ENCODE results near the gene B4GALT4. TPM values are rescaled to one million over a fixed set of nuclear protein-coding genes. Genes with fewer than 3 reads are reported as not detected.

Gene B4GALT4
- polyA plus RNA-seq, 2 of the 4 experiments (the other 2 are of a cell fraction), result 101 to 193 TPM

DNA sequence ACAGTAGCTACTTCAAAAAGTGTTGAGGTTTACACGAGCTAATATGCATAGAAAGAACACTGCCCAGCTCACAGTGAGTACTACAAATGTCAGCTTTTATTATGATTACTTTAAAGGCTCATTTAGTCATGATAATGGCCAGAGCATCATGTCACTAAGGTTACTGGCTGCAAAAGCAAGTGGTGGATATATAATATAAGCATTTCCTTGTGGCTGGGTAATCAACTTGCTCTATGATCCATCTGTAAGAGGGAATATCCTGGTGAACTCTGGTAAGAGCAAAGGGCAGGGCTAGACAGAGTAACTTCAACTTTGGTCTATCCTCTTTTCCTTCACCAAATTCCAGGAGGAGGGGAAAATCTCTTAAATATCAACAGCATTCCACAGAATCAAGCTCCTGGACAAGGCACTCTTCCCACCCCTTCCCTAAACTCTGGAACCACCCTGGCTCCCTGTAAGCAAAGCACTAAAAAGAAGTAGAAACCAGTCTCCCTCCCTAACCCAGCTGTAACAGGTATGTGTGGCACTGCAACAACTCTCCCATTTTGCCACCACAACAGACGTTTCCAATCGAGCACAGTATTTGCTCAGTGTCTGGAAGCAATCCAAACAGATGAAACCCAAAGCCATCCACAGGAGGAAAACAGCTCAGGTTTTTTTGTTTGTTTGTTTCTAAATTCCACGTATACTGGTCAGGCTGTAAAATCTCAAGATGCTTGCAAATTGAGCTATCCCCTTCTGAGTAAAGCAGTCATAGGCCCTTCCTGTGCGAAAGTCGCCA is 13.4 kb downstream of the B4GALT4 start:
- Histone ChIP-seq H3K27ac (peak overlapping the region; percentile 38 to 66; a peak in 4 of 6 replicates), H3K4me1 (peaks cover 68% of the 10 kb centered on the region), H3K9me3 (no peaks in the 10 kb centered on the region), H3K4me2 (peak overlapping the region; percentile 56), H3K4me3 (no peak overlapping the region)
- ATAC-seq (peak; percentile 18 to 43; a peak in 3 of 6 replicates), DNase-seq (ENCODE audit: low read depth in 1 of 2, low spot score in 1 of 2) (no peak), FAIRE-seq (peak; percentile 84)
- no peak for TF ChIP-seq HOXB13 (CRISPR knock-in tag; IDR thresholded peaks at IDR 0.05; ENCODE audit: low read depth)
- TF ChIP-seq SMC3 (IDR thresholded peaks at IDR 0.05), result no peak
- TF ChIP-seq CHD2 (IDR thresholded peaks at IDR 0.05; ENCODE audit: low read length, partially characterized antibody), result no peak
- no peak for TF ChIP-seq ZSCAN20 (CRISPR knock-in tag; IDR thresholded peaks at IDR 0.05)
- no peak for TF ChIP-seq GATA3 (IDR thresholded peaks at IDR 0.05; ENCODE audit: borderline replicate concordance)
- no peak for TF ChIP-seq TP53 (CRISPR knock-in tag; IDR thresholded peaks at IDR 0.05)
- TF ChIP-seq, protein P1, sequence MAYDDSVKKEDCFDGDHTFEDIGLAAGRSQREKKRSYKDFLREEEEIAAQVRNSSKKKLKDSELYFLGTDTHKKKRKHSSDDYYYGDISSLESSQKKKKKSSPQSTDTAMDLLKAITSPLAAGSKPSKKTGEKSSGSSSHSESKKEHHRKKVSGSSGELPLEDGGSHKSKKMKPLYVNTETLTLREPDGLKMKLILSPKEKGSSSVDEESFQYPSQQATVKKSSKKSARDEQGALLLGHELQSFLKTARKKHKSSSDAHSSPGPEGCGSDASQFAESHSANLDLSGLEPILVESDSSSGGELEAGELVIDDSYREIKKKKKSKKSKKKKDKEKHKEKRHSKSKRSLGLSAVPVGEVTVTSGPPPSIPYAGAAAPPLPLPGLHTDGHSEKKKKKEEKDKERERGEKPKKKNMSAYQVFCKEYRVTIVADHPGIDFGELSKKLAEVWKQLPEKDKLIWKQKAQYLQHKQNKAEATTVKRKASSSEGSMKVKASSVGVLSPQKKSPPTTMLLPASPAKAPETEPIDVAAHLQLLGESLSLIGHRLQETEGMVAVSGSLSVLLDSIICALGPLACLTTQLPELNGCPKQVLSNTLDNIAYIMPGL (CRISPR knock-in tag; IDR thresholded peaks at IDR 0.05; ENCODE audit: borderline replicate concordance), result no peak
- no peak for TF ChIP-seq MAZ (IDR thresholded peaks at IDR 0.05; ENCODE audit: borderline replicate concordance, low read depth, low read length)
- no peak for TF ChIP-seq ESRRA (IDR thresholded peaks at IDR 0.05; ENCODE audit: borderline replicate concordance, low read length)
- TF ChIP-seq, protein P2, sequence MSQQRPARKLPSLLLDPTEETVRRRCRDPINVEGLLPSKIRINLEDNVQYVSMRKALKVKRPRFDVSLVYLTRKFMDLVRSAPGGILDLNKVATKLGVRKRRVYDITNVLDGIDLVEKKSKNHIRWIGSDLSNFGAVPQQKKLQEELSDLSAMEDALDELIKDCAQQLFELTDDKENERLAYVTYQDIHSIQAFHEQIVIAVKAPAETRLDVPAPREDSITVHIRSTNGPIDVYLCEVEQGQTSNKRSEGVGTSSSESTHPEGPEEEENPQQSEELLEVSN (IDR thresholded peaks at IDR 0.05; ENCODE audit: borderline replicate concordance, low read depth), result no peak
- no peak for TF ChIP-seq EHF (CRISPR knock-in tag; IDR thresholded peaks at IDR 0.05)
- TF ChIP-seq, protein P3, sequence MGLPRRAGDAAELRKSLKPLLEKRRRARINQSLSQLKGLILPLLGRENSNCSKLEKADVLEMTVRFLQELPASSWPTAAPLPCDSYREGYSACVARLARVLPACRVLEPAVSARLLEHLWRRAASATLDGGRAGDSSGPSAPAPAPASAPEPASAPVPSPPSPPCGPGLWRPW (IDR thresholded peaks at IDR 0.05), result no peak
- 43% methylated on average over 6 of the region's 6 CpGs for WGBS (ENCODE audit: missing lambda C conversion rate)
- POLR2A ChIA-PET, result interaction anchor here (0.6 kb wide), 1 partner anchor 14 kb away, joined by 4 read pairs; the partner anchor contains the start of gene B4GALT4
- CTCF ChIA-PET, result interaction anchor here (0.5 to 9.1 kb wide), 8 partner anchors 13 to 345 kb away, joined by 3 to 47 read pairs (median 3); partner anchors contain the start of gene B4GALT4

DNA sequence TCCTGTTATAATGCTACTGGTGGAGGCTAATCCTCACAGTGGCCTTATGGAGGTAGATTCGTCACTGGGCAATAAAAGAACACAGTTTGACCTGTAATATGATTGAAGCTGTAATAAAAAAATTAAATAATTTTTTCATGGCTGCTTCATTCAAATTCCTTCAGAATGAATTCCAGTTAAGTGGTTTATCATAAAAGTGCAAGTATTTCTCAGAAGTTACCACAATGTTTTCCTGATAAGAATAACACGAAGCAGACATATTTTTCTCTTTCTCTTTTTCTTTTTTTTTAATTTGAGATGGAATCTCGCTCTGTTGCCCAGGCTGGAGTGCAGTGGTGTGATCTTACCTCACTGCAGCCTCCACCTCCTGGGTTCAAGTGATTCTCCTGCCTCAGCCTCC is 15.6 kb downstream of the B4GALT4 start:
- Histone ChIP-seq H3K4me2 (no peak overlapping the region), H3K9me3 (no peaks in the 10 kb centered on the region), H3K27ac (peak overlapping the region in 1 of 2 experiments; percentile 33; a peak in 1 of 6 replicates), H3K4me1 (peaks cover 77% of the 10 kb centered on the region), H3K4me3 (no peak overlapping the region)
- 92% methylated on average over 3 of the region's 3 CpGs for WGBS (ENCODE audit: missing lambda C conversion rate)
- DNase-seq (ENCODE audit: low read depth in 1 of 2, low spot score in 1 of 2) (no peak), FAIRE-seq (no peak), ATAC-seq (no peak)
- CTCF ChIA-PET, result interaction anchor here (1.0 to 9.1 kb wide), 4 partner anchors 11 to 20 kb away, joined by 3 to 47 read pairs (median 16); partner anchors contain the start of gene B4GALT4
- POLR2A ChIA-PET, result no interaction called here
- TF ChIP-seq EP300 (IDR thresholded peaks at IDR 0.05) (no peak), PHF8 (IDR thresholded peaks at IDR 0.05; ENCODE audit: borderline replicate concordance, low read depth) (no peak), TFCP2L1 (CRISPR knock-in tag; IDR thresholded peaks at IDR 0.05) (no peak), HOXA7 (CRISPR knock-in tag; IDR thresholded peaks at IDR 0.05) (no peak), RARB (CRISPR knock-in tag; IDR thresholded peaks at IDR 0.05) (no peak), JUN (IDR thresholded peaks at IDR 0.05) (no peak), SREBF2 (IDR thresholded peaks at IDR 0.05) (no peak), ESRRA (IDR thresholded peaks at IDR 0.05; ENCODE audit: borderline replicate concordance, low read length) (no peak), CHD2 (IDR thresholded peaks at IDR 0.05; ENCODE audit: low read length, partially characterized antibody) (no peak), CBX2 (IDR thresholded peaks at IDR 0.05; ENCODE audit: borderline replicate concordance, low read depth) (no peak), NPAS2 (CRISPR knock-in tag; IDR thresholded peaks at IDR 0.05; ENCODE audit: borderline replicate concordance) (no peak), ZNF302 (CRISPR knock-in tag; IDR thresholded peaks at IDR 0.05) (no peak), FOXS1 (CRISPR knock-in tag; IDR thresholded peaks at IDR 0.05) (no peak)
- TF ChIP-seq, protein P4, sequence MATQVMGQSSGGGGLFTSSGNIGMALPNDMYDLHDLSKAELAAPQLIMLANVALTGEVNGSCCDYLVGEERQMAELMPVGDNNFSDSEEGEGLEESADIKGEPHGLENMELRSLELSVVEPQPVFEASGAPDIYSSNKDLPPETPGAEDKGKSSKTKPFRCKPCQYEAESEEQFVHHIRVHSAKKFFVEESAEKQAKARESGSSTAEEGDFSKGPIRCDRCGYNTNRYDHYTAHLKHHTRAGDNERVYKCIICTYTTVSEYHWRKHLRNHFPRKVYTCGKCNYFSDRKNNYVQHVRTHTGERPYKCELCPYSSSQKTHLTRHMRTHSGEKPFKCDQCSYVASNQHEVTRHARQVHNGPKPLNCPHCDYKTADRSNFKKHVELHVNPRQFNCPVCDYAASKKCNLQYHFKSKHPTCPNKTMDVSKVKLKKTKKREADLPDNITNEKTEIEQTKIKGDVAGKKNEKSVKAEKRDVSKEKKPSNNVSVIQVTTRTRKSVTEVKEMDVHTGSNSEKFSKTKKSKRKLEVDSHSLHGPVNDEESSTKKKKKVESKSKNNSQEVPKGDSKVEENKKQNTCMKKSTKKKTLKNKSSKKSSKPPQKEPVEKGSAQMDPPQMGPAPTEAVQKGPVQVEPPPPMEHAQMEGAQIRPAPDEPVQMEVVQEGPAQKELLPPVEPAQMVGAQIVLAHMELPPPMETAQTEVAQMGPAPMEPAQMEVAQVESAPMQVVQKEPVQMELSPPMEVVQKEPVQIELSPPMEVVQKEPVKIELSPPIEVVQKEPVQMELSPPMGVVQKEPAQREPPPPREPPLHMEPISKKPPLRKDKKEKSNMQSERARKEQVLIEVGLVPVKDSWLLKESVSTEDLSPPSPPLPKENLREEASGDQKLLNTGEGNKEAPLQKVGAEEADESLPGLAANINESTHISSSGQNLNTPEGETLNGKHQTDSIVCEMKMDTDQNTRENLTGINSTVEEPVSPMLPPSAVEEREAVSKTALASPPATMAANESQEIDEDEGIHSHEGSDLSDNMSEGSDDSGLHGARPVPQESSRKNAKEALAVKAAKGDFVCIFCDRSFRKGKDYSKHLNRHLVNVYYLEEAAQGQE (IDR thresholded peaks at IDR 0.05), result no peak
- TF ChIP-seq, protein P2 (IDR thresholded peaks at IDR 0.05; ENCODE audit: borderline replicate concordance, low read depth), result no peak

Measured in A549 (cell line).